Smooth muscle cell (in vitro differentiated cells): ENCODE data around the gene TBR1. TPM values are rescaled to one million over a fixed set of nuclear protein-coding genes. Genes with fewer than 3 reads are reported as not detected.

ENCODE experiments used
- DNase-seq: peaks from one replicate; lab custom pipeline; 2025; ENCODE audit not compliant: unreplicated experiment; lab: John Stamatoyannopoulos, UW
- H2AFZ ChIP-seq: fragments of 200-600 bp; sonication (generic); 2 replicates; pipeline ENCODE4 v1.6.0; 2016; ENCODE audit warnings: antibody characterized with exemption, low read depth, mild to moderate bottlenecking
- H3F3A ChIP-seq: fragments of 200-600 bp; sonication (generic); 2 replicates; pipeline ENCODE4 v1.6.0; 2017; ENCODE audit warnings: antibody characterized with exemption, low read depth
- H3K27ac ChIP-seq: fragments of 200-600 bp; sonication (generic); 2 replicates; pipeline ENCODE4 v1.5.1; 2016; ENCODE audit warnings: low read depth, mild to moderate bottlenecking
- H3K27me3 ChIP-seq: fragments of 200-600 bp; sonication (generic); 2 replicates; pipeline ENCODE4 v1.6.1; 2016; ENCODE audit warnings: low read depth, mild to moderate bottlenecking
- H3K36me3 ChIP-seq: fragments of 200-600 bp; sonication (generic); 2 replicates; pipeline ENCODE4 v1.5.1; 2016; ENCODE audit warnings: low read depth
- H3K4me1 ChIP-seq: fragments of 200-600 bp; sonication (generic); 2 replicates; pipeline ENCODE4 v1.5.1; 2016; ENCODE audit warnings: low read depth
- H3K4me2 ChIP-seq: fragments of 200-600 bp; sonication (generic); 2 replicates; pipeline ENCODE4 v1.6.0; 2016; ENCODE audit warnings: mild to moderate bottlenecking
- H3K4me3 ChIP-seq: fragments of 200-600 bp; sonication (generic); 2 replicates; pipeline ENCODE4 v1.5.1; 2016; ENCODE audit warnings: mild to moderate bottlenecking
- H3K79me2 ChIP-seq: fragments of 200-600 bp; sonication (generic); 2 replicates; pipeline ENCODE4 v1.6.0; 2016; ENCODE audit warnings: low read depth, mild to moderate bottlenecking
- H3K9ac ChIP-seq: fragments of 200-600 bp; sonication (generic); 2 replicates; pipeline ENCODE4 v1.6.0; 2016; ENCODE audit warnings: low read depth
- H3K9me3 ChIP-seq: fragments of 200-600 bp; sonication (generic); replicated peaks from 2 replicates; pipeline ENCODE4 v1.5.1; 2016; ENCODE audit warnings: low read depth
- H4K20me1 ChIP-seq: fragments of 200-600 bp; sonication (generic); 2 replicates; pipeline ENCODE4 v1.6.0; 2016; ENCODE audit warnings: low read depth
- WGBS: methylation state at CpG from one replicate; pipeline ENCODE4 v1.1.7; 2016; ENCODE audit warnings: low lambda C conversion rate; 5-methylcytosine and 5-hydroxymethylcytosine counted together
- polyA plus RNA-seq: library from polyadenylated mRNA; unstranded; fragments of >200 nt; fragmentation: Nextera tagmentation; extraction: Ambion mirVana; gene quantifications from 2 replicates; pipeline ENCODE4 v1.2.1, GENCODE V29; 2016
- total RNA-seq: library from RNA; depleted of rRNA; stranded (reverse); fragments of >200 nt; gene quantifications from 2 replicates; pipeline ENCODE4 v1.2.3, GENCODE V29; 2014
- TF ChIP-seq, protein P1 (sequence below): fragments of 200-600 bp; sonication (generic); IDR thresholded peaks from 2 replicates; pipeline ENCODE4 v1.5.1; 2017; ENCODE audit warnings: borderline replicate concordance, mild to moderate bottlenecking, antibody characterized with exemption; ENCODE audit not compliant: insufficient read depth, poor library complexity, severe bottlenecking

The TBR1 gene
- total and polyA plus RNA-seq, 2 experiments from 2014 or later, result 2.3 TPM; not detected in 1

DNA sequence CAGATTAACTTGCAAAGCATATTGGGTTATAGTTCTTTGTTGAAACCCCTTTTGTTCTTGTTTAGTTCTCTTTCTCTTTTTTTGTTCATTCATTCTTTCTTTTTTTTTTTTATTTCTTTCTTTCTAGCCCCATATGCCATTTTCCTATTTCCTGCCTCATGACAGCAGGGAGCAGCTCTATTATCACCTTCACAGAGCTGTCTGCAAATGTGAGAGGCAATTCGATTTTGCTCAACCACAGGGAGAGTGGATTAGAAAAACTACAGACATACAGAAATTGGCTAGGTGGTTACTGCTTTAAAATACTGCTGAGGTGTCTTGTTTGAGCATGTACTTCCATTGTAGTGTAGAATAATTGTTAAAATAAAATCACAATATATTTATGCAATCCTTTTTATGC is 44.2 kb upstream of the TBR1 start:
- no peak for DNase-seq
- TF ChIP-seq, protein P1, sequence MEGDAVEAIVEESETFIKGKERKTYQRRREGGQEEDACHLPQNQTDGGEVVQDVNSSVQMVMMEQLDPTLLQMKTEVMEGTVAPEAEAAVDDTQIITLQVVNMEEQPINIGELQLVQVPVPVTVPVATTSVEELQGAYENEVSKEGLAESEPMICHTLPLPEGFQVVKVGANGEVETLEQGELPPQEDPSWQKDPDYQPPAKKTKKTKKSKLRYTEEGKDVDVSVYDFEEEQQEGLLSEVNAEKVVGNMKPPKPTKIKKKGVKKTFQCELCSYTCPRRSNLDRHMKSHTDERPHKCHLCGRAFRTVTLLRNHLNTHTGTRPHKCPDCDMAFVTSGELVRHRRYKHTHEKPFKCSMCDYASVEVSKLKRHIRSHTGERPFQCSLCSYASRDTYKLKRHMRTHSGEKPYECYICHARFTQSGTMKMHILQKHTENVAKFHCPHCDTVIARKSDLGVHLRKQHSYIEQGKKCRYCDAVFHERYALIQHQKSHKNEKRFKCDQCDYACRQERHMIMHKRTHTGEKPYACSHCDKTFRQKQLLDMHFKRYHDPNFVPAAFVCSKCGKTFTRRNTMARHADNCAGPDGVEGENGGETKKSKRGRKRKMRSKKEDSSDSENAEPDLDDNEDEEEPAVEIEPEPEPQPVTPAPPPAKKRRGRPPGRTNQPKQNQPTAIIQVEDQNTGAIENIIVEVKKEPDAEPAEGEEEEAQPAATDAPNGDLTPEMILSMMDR, result no peak
- Histone ChIP-seq H3K79me2 (peaks cover 11% of the 10 kb centered on the region), H3K4me2 (no peak overlapping the region), H3K27me3 (no peaks in the 10 kb centered on the region), H3K9ac (no peak overlapping the region), H3K4me3 (no peak overlapping the region), H4K20me1 (peaks cover 38% of the 10 kb centered on the region), H3K27ac (no peak overlapping the region), H3K4me1 (peaks cover 4% of the 10 kb centered on the region), H3K9me3 (no peaks in the 10 kb centered on the region), H3F3A (no peaks in the 10 kb centered on the region), H2AFZ (no peak overlapping the region), H3K36me3 (peaks cover 11% of the 10 kb centered on the region)
- WGBS, result 48% methylated on average over 1 of the region's 1 CpG

DNA sequence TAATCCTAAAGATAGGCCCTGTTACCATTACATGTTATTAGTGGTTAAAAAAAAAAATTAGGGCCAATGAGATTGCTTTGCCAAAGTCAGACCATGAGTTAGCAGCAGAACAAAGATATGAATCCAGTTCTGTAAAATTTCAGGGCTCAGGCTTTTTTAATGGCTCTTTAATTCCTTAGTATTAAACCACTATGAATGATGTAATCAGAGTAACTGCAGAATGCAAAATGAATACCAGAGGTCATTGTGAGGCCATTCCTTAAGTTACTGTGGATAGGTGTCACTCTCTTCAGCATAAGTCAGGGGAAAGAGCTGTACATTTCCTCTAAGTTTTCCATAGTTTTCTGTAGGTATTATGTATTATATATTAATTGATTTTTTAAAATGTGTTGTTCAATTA is 42.2 kb upstream of the TBR1 start:
- H3F3A ChIP-seq, result no peaks in the 10 kb centered on the region
- peaks cover 32% of the 10 kb centered on the region for H4K20me1 ChIP-seq
- DNase-seq, result no peak
- H3K79me2 ChIP-seq, result peaks cover 3% of the 10 kb centered on the region
- H3K36me3 ChIP-seq, result peaks cover 6% of the 10 kb centered on the region
- H3K27me3 ChIP-seq, result no peaks in the 10 kb centered on the region
- no peak overlapping the region for H3K4me2 ChIP-seq
- H2AFZ ChIP-seq, result no peak overlapping the region
- H3K9ac ChIP-seq, result no peak overlapping the region
- no peak overlapping the region for H3K4me3 ChIP-seq
- TF ChIP-seq, protein P1, result no peak
- H3K9me3 ChIP-seq, result no peaks in the 10 kb centered on the region
- H3K4me1 ChIP-seq, result peaks cover 4% of the 10 kb centered on the region
- no peak overlapping the region for H3K27ac ChIP-seq

DNA sequence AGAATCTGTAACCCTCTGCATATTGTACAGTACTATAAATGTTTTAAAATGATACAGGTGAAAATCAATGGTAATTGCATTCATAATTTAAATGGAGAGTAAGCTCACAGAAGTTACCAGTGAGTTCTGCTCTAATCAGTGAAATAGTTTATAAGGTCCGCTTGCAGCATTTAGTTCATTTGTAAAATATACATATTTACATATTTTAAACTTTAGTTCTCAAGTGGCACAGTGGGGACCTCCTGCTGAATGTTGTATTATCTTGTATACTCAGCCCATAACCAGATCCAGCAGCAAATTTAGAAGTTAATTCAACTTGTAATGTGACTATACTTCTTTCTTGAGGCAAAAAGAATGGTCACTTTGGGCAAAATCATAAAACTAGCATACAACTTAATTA is 41.7 kb upstream of the TBR1 start:
- Histone ChIP-seq H2AFZ (no peak overlapping the region), H3K36me3 (peaks cover 6% of the 10 kb centered on the region), H3K27ac (no peak overlapping the region), H3K27me3 (no peaks in the 10 kb centered on the region), H3K4me2 (no peak overlapping the region), H3K9ac (no peak overlapping the region), H3K4me1 (peaks cover 4% of the 10 kb centered on the region), H3K9me3 (no peaks in the 10 kb centered on the region), H3F3A (no peaks in the 10 kb centered on the region), H4K20me1 (peaks cover 27% of the 10 kb centered on the region), H3K79me2 (peaks cover 3% of the 10 kb centered on the region), H3K4me3 (no peak overlapping the region)
- WGBS, result 100% methylated on average over 1 of the region's 1 CpG
- DNase-seq, result no peak
- TF ChIP-seq, protein P1, result no peak

DNA sequence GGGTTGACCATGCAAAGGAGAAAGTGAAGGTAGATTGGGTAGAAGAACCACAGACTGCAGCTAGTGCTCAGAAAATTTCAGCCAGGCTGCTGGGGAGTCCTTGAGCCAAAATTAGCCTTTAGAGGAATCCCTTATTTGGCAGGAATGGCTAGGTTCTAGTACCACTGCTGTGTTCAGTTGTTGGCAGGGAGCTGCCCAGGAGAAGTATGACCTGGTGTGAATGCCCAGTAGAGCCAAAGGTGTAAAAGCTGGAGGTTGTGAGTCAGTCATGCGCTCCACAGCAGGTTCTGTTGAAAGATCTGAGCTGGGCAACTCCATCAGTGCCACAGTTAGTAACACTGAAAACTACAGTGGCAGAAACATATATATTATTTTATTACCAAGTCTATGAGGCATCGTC is 36.4 kb upstream of the TBR1 start:
- H3K9me3 ChIP-seq, result no peaks in the 10 kb centered on the region
- no peak for DNase-seq
- no peak overlapping the region for H3K27ac ChIP-seq
- H3K4me3 ChIP-seq, result no peak overlapping the region
- H3K27me3 ChIP-seq, result no peaks in the 10 kb centered on the region
- H3K36me3 ChIP-seq, result no peaks in the 10 kb centered on the region
- H3K9ac ChIP-seq, result no peak overlapping the region
- TF ChIP-seq, protein P1, result no peak
- H3K4me1 ChIP-seq, result no peaks in the 10 kb centered on the region
- no peak overlapping the region for H2AFZ ChIP-seq
- H4K20me1 ChIP-seq, result peaks cover 27% of the 10 kb centered on the region
- WGBS, result 98% methylated on average over 2 of the region's 2 CpGs
- peaks cover 3% of the 10 kb centered on the region for H3K79me2 ChIP-seq
- H3F3A ChIP-seq, result no peaks in the 10 kb centered on the region
- no peak overlapping the region for H3K4me2 ChIP-seq
